GM12865 (cell line): ENCODE data around the gene TRAF3IP1.
A peak's percentile ranks its signal among the peaks of the same experiment; 100 is the strongest.
"Not testable (repeated sequence)": the region's sequence is repeated elsewhere in the genome, so short reads cannot be mapped to it uniquely, and the experiment has no call there.

Source experiments
- DNase-seq: peaks from one replicate; pipeline ENCODE4 v3.0.0; 2010; ENCODE audit warnings: low read depth
- H3K4me3 ChIP-seq: 2 replicates; pipeline ENCODE4 v1.5.1; 2011; ENCODE audit warnings: mild to moderate bottlenecking, low read depth, low read length, control low read depth
- CTCF ChIP-seq: IDR thresholded peaks from 2 replicates; pipeline ENCODE4 v1.5.1; 2011; ENCODE audit warnings: low read length, control low read depth, low read depth, inconsistent platforms; ENCODE audit not compliant: insufficient read depth; ENCODE audit errors: missing control alignments

The TRAF3IP1 gene

GRCh38 chr2:238314576-238314975, 5.7 kb upstream of the TRAF3IP1 start:
- no peak for DNase-seq
- no peak for TF ChIP-seq CTCF
- H3K4me3 ChIP-seq: no peak overlapping the region

GRCh38 chr2:238315031-238315595, 5.2 kb upstream of the TRAF3IP1 start:
- no peak for DNase-seq
- TF ChIP-seq CTCF: no peak
- H3K4me3 ChIP-seq: no peak overlapping the region

GRCh38 chr2:238320648-238321281, 447 bp downstream of the TRAF3IP1 start:
- TF ChIP-seq CTCF: no peak
- H3K4me3 ChIP-seq: peak overlapping the region; percentile 58
- no peak for DNase-seq

- no peak overlapping the region for H3K4me3 ChIP-seq
- TF ChIP-seq CTCF: no peak
- DNase-seq: no peak
These were observed 1.1 kb downstream of the TRAF3IP1 start for GRCh38 chr2:238321467-238321866.

- TF ChIP-seq CTCF: no peak
- no peak for DNase-seq
- H3K4me3 ChIP-seq: no peak overlapping the region
These were observed 1.7 kb downstream of the TRAF3IP1 start for GRCh38 chr2:238322001-238322411.

- not testable (repeated sequence) for DNase-seq, H3K4me3 ChIP-seq
These were observed 3.9 kb downstream of the TRAF3IP1 start for GRCh38 chr2:238324248-238324647.

GRCh38 chr2:238325694-238326093, 5.4 kb downstream of the TRAF3IP1 start:
- H3K4me3 ChIP-seq: no peak overlapping the region
- no peak for DNase-seq
- no peak for TF ChIP-seq CTCF
